NCI-H2171 (cell line): ENCODE data around the gene NUP98.
"Not testable (repeated sequence)": the region's sequence is repeated elsewhere in the genome, so short reads cannot be mapped to it uniquely, and the experiment has no call there.

Experiments used
- DNase-seq: peaks from one replicate; lab custom pipeline; 2025; lab: John Stamatoyannopoulos, UW

NUP98 gene

DNA sequence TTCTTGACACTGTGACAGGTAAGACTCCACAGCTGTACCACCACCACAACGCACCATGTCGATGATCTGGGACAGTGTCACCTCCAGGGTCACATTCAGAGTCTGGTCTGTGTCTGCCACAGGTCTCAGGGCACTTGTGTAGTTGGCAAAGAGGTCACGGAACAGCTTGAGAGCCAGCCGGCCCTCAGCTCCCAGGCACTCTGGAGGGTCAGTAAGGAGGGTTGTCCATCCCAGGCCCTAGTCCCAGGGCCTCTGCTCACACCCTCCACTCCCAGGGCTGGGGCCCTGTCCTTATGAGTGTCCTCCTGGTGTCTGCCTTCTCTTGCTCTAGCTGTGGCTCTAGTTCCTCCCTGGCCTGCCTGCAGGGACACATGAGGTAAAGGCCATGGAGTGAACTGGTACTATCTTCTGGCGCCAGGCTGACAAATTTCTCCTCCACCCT is 127.6 kb downstream of the NUP98 start:
- DNase-seq, result no peak

GRCh38 chr11:3669128-3669527 is 128.2 kb downstream of the NUP98 start:
- no peak for DNase-seq

- DNase-seq, result no peak
Measured at GRCh38 chr11:3667149-3668035, 130.0 kb downstream of the NUP98 start.

DNA sequence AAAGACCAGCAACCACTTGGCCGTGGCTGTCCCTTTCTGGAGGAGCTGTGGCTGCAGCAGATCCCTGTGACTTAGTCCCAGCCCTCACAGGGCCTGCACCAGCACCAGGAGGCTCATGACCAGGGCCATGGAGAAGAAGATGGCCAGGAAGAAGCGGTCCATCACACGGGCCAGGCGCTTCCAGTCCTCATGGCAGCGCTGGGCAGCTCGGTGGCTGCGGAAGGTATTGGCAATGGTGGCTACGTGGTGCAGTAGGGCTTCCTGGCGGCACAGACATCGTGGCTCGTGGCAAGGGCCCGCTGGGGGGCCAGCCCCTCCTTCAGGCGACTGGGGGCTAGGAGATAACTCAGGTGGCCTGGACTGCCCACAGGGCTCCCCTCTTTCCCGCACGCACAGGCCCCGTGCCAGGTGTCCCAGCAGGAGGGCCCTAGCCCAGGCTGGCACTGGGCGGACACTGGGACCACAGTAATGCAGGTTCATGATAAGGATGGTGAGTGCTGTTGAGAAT is 131.3 kb downstream of the NUP98 start:
- DNase-seq, result no peak

- no peak for DNase-seq
Measured at GRCh38 chr11:3665336-3666022, 131.9 kb downstream of the NUP98 start.

GRCh38 chr11:3664032-3664630 is 133.2 kb downstream of the NUP98 start:
- DNase-seq, result no peak

DNA sequence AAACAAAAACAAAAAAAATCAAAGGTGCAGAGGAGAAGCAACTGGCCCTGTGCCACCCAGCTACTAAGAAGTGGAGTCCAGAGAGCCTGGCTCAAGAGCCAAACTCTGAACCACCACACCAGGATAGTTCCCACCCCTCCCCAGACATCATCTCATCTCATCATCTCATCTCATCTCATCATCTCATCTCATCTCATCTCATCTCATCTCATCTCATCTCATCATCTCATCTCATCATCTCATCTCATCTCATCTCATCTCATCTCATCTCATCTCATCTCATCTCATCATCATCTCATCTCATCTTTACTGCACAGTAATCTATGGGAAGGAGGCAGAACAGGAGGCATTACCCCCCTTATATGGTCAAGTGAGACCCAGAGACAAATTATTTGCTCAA is 134.5 kb downstream of the NUP98 start:
- DNase-seq, result no peak

- no peak for DNase-seq
Measured at GRCh38 chr11:3660960-3661359, 136.4 kb downstream of the NUP98 start.

GRCh38 chr11:3659595-3660515 is 137.5 kb downstream of the NUP98 start:
- DNase-seq, result no peak

DNA sequence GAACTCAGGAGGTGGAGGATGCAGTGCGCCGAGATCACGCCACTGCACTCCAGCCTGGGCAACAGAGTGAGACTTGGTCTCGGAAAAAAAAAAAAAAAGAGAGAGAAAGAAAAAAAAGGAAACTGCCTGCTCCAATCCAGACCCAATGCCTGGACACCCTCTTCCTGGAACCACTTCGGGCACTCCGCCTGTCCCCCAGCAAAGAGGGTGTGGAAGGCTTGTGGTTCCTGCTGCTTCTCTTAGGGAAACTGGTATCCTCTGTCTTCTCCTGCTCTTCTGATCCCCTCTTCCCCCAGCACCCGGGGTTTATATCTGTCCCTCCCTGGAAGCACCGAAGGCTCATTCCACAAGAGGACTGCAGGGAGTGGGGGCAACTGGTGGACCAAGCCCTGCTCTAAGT is 139.1 kb downstream of the NUP98 start:
- no peak for DNase-seq

DNA sequence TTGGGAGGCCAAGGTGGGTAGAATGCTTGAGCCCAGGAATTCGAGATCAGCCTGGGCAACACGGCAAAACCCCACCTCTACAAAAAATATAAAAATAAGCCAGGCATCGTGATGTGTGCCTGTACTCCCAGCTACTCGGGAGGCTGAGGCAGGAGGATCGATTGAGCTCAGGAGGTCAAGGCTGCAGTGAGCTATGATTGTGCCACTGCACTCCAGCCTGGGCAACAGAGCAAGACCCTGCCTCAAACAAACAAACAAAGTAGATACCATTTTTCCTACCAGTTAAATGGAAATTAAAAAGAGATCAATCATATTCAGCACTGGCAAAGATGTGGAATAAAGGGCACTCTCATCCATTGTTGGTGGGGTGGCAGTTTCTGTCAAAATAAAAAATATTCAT is 140.0 kb downstream of the NUP98 start:
- DNase-seq, result not testable (repeated sequence)

- DNase-seq, result no peak
Measured at GRCh38 chr11:3655547-3655946, 141.8 kb downstream of the NUP98 start.

DNA sequence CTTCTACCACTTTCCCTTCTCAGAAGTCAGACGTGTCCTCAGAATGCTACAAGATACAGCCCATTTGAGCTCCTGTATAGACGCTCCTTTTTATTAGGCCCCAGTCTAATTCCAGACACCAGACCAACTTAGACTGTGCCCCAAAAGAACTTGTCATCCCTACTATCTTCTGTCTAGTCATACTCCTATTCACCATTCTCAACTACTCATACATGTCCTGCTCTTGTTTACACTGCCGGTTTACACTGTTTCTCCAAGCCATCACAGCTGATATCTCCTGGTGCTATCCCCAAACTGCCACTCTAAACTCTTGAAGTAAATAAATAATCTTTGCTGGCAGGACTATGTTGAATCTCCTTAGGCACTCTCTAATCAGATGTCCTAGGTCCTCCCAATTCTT is 144.8 kb downstream of the NUP98 start:
- not testable (repeated sequence) for DNase-seq

- DNase-seq, result not testable (repeated sequence)
Measured at GRCh38 chr11:3649374-3649773, 148.0 kb downstream of the NUP98 start.

DNA sequence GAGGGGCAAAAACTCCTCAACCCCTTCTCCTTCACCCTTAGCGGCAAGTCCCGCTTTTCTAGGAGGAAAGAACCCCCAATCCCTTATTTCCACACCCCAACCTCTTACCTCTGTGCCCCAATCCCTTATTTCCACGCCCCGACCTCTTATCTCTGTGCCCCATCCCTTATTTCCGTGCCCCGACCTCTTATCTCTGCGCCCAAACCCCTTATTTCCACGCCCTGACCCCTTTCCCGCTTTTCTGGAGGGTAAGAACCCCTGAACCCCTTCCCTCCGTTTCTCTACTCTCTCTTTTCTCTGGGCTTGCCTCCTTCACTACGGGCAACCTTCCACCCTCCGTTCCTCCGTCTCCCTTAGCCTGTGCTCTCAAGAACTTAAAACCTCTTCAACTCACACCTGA is 148.5 kb downstream of the NUP98 start:
- not testable (repeated sequence) for DNase-seq

DNA sequence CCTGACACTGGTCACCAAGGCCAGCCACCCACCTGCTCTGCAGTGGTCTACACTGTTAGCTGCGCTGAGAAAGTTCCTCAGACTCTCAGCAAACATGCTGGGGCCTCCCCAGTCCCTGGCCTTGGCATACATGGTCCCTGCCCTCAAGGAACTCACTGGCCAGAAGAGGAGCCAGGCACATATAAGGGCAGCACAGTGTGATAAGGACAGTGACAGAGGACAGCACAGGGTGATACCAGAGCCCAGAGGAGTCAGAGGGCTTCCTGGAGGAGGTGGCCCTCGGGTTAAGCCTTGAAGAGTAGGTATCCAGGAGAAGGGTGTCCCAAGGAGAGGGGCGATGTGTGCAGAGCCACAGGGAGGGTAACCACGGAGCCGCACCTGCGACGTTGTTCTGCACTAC is 151.8 kb downstream of the NUP98 start:
- no peak for DNase-seq

GRCh38 chr11:3644817-3645235 is 152.5 kb downstream of the NUP98 start, which contains the start of gene ART1:
Gene ART1 (plus strand): TSS chr11:3645128. CDS start chr11:3659214, 14,086 bp downstream.
- no peak for DNase-seq

GRCh38 chr11:3643102-3643546 is 154.2 kb downstream of the NUP98 start:
- not testable (repeated sequence) for DNase-seq

DNA sequence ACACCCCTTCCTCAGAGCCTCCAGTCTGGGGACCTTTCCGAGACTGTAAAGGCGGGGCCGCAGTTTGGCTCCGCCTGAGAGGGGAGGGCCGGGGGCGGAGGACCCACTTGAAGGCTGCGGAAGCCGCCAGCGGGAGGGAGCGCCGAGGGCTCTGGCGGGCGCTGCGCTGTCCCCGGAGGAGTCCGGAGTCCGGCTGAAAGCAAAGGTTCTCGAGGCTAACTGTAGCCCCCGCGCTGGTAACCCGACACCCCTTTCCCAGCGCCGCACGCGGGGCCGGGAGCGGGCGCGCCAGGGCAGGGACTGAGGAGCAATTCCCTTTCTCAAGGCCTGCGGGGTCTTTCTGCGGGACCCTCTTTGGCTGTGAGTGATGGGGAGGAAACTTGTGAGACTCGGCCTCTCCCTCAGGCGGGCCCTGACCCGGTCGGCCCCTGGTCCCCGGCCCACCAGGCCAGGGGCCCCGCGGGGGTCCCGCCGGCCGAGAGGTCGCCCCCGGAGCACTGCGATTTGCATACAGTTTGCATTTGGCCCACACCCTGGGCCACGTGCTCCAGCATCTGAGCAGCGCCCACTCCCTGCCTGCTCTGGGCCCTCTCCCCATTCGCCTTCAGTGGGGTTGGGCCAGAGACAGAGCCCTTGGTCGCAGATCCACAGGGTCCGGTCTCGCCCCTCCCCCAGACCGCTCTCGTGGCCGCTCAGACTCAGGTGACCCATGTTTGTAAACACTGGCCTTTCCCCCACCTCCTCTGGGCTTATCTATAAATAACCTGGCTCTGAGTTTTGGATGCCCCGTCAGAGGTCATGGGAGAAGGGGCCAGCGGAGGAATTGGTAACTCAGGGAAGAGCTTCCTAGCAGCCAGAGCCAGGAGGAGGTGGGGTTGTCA is 155.0 kb downstream of the NUP98 start:
- peak; percentile 23 for DNase-seq

DNA sequence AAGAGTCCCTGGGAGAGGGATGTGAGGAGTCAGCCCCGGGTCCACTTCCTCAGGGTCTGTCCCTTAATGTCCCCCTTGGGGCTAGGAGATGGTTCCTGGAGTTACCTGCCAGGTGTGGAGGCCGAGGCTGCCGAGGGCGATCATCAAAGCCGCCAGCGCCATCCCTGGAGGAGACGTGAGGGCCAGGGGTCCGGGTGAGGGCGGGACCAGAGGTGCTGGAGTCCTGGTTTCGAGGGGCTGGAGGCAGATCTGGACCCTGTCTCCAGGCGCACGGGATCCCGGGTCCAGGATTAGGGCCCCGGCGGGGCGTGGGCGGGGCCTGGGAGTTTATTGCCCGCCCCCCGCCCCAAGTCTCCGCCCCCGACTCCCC is 155.7 kb downstream of the NUP98 start, which contains the start of gene ART5:
ART5 (minus strand) TSS at position 292 of the 370 bp plus-strand sequence; CDS start at position 162, 130 bp downstream.
- no peak for DNase-seq
